Gastroesophageal sphincter (tissue), 4 donors: Measurements from ENCODE around the gene PREP. TPM values are rescaled to one million over a fixed set of nuclear protein-coding genes. Genes with fewer than 3 reads are reported as not detected.
A peak's percentile ranks its signal among the peaks of the same experiment; 100 is the strongest.

Experiments
- ATAC-seq: fragments of 150-250 bp; one replicate; pipeline ENCODE4 v1.9.1; 2016; ENCODE audit warnings: mild to moderate bottlenecking, moderate library complexity
- H3K27ac ChIP-seq, 4 donors: fragments of 200-600 bp; sonication (generic) in 3 of 4; 1 replicate in 3 of 4; 2 replicates in 1 of 4; pipeline ENCODE4 v1.5.1; 2016 to 2019
- H3K27me3 ChIP-seq: fragments of 200-600 bp; sonication (generic); one replicate; pipeline ENCODE4 v1.5.1; 2019
- H3K36me3 ChIP-seq, 2 donors: fragments of 200-600 bp; sonication (generic); one replicate each; pipeline ENCODE4 v1.5.1; 2019; ENCODE audit warnings: control low read depth in 1 of 2
- H3K4me1 ChIP-seq, 3 donors: fragments of 200-600 bp; sonication (generic); 1 replicate in 2 of 3; 2 replicates in 1 of 3; pipeline ENCODE4 v1.5.1; 2016 to 2019; ENCODE audit warnings: control low read depth in 2 of 3
- H3K4me3 ChIP-seq, 2 donors: fragments of 200-600 bp; sonication (generic); one replicate each; pipeline ENCODE4 v1.5.1; 2019; ENCODE audit warnings: mild to moderate bottlenecking in 1 of 2, moderate library complexity in 1 of 2
- H3K9me3 ChIP-seq, 3 donors: fragments of 200-600 bp; sonication (generic); one replicate each; pipeline ENCODE4 v1.5.1; 2017 to 2019; ENCODE audit warnings: control low read depth in 2 of 3
- EP300 ChIP-seq: sonication (generic); formaldehyde crosslinking; IDR thresholded peaks from one replicate; pipeline ENCODE4 v1.6.1; 2017; ENCODE audit warnings: antibody characterized with exemption, mild to moderate bottlenecking
- POLR2A ChIP-seq, 2 donors: fragments of 450-650 bp; IDR thresholded peaks; one replicate each; pipeline ENCODE4 v1.6.1; 2017; ENCODE audit warnings: antibody characterized with exemption in 2 of 2, mild to moderate bottlenecking in 2 of 2, moderate library complexity in 1 of 2
- POLR2AphosphoS5 ChIP-seq: sonication (generic); formaldehyde crosslinking; IDR thresholded peaks from one replicate; pipeline ENCODE4 v1.6.1; 2017; ENCODE audit warnings: antibody characterized with exemption
- WGBS, 2 donors: methylation state at CpG; one replicate each; pipeline ENCODE4 v1.1.5; 2018; ENCODE audit warnings: low coverage in 1 of 2; 5-methylcytosine and 5-hydroxymethylcytosine counted together
- total RNA-seq, 4 donors: library from RNA; depleted of rRNA; stranded (reverse); fragments of >200 nt; gene quantifications; one replicate each; pipeline ENCODE4 v1.1.0, GENCODE V29; 2016
- TF ChIP-seq, protein P1 (sequence below), 4 experiments: fragments of 200-600 bp in 2 of 4; fragments of 450-650 bp in 2 of 4; sonication (generic) in 1 of 4; IDR thresholded peaks; one replicate each; pipeline ENCODE4 v1.5.1; 2017 to 2019; ENCODE audit warnings: antibody characterized with exemption in 4 of 4, mild to moderate bottlenecking in 2 of 4, moderate library complexity in 2 of 4

PREP gene
- total RNA-seq, 4 donors from 2014 or later: 13.9 to 19.8 (median 17.4) TPM

DNA sequence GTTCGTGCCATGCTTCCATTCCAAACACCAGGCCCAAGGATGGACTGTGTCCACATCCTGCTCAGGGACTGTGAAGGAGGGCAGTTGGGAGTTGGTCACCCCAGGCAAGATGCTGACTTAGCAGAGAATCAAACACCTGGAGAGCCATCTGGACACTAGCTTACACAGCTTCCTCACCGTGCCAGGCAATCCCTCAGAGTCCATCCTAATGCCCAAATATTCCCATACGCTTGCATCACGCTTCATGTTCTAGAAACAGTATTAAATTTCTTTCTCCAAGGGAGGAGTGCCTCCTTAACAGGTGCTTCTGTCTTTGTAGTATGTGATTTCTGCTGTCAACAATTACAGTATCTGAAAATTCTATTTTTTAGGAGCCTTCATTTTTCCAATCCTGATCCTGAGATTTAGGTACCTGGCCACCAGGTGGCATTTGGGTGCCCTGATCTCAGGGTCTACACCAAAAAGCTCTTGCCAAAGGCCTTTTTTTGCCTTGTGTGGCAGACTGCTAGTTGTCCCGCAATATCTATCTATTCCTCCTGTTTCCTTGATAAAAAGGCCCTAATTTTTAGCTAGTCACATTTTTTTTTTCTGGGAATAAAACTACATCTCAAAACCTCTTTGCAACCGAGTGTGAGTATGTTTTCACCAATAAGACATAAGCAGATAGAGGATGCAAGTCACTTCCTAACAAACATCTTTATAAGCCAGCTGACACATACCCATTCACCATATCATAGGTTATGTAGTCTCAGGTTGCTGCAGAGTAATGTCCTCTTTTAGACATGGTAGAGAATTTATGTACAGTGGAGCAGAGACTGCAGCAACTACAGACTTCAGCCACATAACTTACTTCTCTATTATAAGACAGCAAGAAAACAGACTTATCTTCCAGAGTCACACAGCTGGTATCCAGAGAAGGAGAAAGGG, 85.0 kb downstream of the PREP start:
- ATAC-seq: no peak
- no peaks in the 10 kb centered on the region for H3K9me3 ChIP-seq
- no peaks in the 10 kb centered on the region for H3K27me3 ChIP-seq
- no peak overlapping the region for H3K4me3 ChIP-seq
- peaks cover 0 to 51% of the 10 kb centered on the region in 2 donors for H3K36me3 ChIP-seq
- no peak overlapping the region for H3K27ac ChIP-seq
- 93% methylated on average over 2 to 6 of the region's 6 CpGs for WGBS, 2 donors
- TF ChIP-seq, protein P1, sequence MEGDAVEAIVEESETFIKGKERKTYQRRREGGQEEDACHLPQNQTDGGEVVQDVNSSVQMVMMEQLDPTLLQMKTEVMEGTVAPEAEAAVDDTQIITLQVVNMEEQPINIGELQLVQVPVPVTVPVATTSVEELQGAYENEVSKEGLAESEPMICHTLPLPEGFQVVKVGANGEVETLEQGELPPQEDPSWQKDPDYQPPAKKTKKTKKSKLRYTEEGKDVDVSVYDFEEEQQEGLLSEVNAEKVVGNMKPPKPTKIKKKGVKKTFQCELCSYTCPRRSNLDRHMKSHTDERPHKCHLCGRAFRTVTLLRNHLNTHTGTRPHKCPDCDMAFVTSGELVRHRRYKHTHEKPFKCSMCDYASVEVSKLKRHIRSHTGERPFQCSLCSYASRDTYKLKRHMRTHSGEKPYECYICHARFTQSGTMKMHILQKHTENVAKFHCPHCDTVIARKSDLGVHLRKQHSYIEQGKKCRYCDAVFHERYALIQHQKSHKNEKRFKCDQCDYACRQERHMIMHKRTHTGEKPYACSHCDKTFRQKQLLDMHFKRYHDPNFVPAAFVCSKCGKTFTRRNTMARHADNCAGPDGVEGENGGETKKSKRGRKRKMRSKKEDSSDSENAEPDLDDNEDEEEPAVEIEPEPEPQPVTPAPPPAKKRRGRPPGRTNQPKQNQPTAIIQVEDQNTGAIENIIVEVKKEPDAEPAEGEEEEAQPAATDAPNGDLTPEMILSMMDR (IDR thresholded peaks at IDR 0.05): peak in 3 of 4 experiments; percentile 9 to 36 (median 17)
- TF ChIP-seq EP300 (no peak), POLR2AphosphoS5 (no peak), POLR2A (IDR thresholded peaks at IDR 0.05) (no peak)
- no peaks in the 10 kb centered on the region for H3K4me1 ChIP-seq

DNA sequence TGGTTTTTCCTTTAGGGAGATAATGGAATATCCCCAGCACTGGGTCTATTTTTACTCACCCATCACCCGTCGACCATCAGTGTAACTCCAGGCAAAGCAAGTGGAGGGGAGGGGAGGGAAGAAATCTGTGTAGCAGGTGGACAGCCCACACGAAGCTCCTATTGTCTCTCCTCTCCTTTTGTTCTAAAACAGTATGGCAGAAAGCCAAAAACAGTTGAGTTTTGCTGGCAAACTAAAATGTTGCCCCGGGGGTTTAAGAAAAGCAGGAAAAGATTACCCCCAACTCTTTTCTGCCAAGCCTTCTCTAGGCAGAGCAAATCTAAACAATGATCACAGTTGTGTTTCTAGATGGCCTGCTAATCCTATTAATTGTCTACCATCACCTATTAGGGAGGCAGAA, 89.7 kb downstream of the PREP start:
- no peaks in the 10 kb centered on the region for H3K9me3 ChIP-seq
- H3K27me3 ChIP-seq: no peaks in the 10 kb centered on the region
- H3K36me3 ChIP-seq: peaks cover 0 to 37% of the 10 kb centered on the region in 2 donors
- WGBS, 2 donors: 61 to 67% methylated on average over 4 of the region's 4 CpGs
- H3K27ac ChIP-seq: no peak overlapping the region
- TF ChIP-seq EP300 (no peak), POLR2A (IDR thresholded peaks at IDR 0.05) (no peak), POLR2AphosphoS5 (no peak)
- TF ChIP-seq, protein P1 (IDR thresholded peaks at IDR 0.05): no peak
- H3K4me1 ChIP-seq: no peaks in the 10 kb centered on the region
- no peak overlapping the region for H3K4me3 ChIP-seq
- no peak for ATAC-seq

- ATAC-seq: no peak
- Histone ChIP-seq H3K4me3 (no peak overlapping the region), H3K4me1 (no peaks in the 10 kb centered on the region), H3K27me3 (no peaks in the 10 kb centered on the region), H3K9me3 (no peaks in the 10 kb centered on the region), H3K36me3 (peaks cover 0 to 41% of the 10 kb centered on the region in 2 donors), H3K27ac (no peak overlapping the region)
- no peak for TF ChIP-seq EP300
- TF ChIP-seq POLR2AphosphoS5: no peak
- TF ChIP-seq, protein P1 (IDR thresholded peaks at IDR 0.05): no peak
- TF ChIP-seq POLR2A (IDR thresholded peaks at IDR 0.05): no peak
- 63 to 74% methylated on average over 2 to 3 of the region's 3 CpGs for WGBS, 2 donors
These were observed 91.9 kb downstream of the PREP start for GRCh38 chr6:105310947-105311346.

DNA sequence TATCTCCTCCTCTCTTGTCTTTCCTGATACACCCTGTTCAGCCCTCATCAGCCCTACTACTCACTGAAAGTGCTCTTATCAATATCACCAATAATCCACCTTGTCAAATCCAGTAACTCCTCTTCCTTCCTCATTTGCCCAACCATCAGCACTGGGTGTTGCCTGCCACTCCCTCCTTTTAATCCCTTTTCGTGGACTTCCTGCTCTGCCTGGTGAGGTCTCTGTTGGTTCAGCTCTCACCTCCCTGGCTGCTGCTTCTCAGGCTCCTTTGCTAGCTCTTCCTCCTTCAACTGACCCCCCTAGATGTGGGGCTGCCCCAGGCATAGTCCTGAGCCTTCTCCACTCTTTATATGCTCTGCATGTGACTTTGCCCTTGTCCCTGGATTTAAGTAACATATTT, 92.5 kb downstream of the PREP start:
- Histone ChIP-seq H3K27ac (no peak overlapping the region), H3K27me3 (no peaks in the 10 kb centered on the region), H3K36me3 (peaks cover 0 to 36% of the 10 kb centered on the region in 2 donors), H3K4me1 (no peaks in the 10 kb centered on the region), H3K4me3 (no peak overlapping the region), H3K9me3 (no peaks in the 10 kb centered on the region)
- 60 to 85% methylated on average over 1 of the region's 1 CpG for WGBS, 2 donors
- TF ChIP-seq POLR2A (IDR thresholded peaks at IDR 0.05) (no peak), EP300 (no peak), POLR2AphosphoS5 (no peak)
- TF ChIP-seq, protein P1 (IDR thresholded peaks at IDR 0.05): no peak
- no peak for ATAC-seq

GRCh38 chr6:105308840-105309239, 94.0 kb downstream of the PREP start:
- Histone ChIP-seq H3K4me1 (no peaks in the 10 kb centered on the region), H3K9me3 (no peaks in the 10 kb centered on the region), H3K27ac (no peak overlapping the region), H3K36me3 (peaks cover 0 to 36% of the 10 kb centered on the region in 2 donors), H3K27me3 (no peaks in the 10 kb centered on the region), H3K4me3 (no peak overlapping the region)
- no peak for TF ChIP-seq POLR2AphosphoS5
- TF ChIP-seq EP300: no peak
- TF ChIP-seq, protein P1 (IDR thresholded peaks at IDR 0.05): no peak
- no peak for TF ChIP-seq POLR2A (IDR thresholded peaks at IDR 0.05)
- 81 to 100% methylated on average over 2 to 5 of the region's 5 CpGs for WGBS, 2 donors
- ATAC-seq: no peak
